CD4-positive, alpha-beta T cell treated with Interleukin-1 beta for 1 hour (primary cell): ENCODE measurements around the gene VWA7.

Experiments
- DNase-seq, 2 donors: peaks; one replicate each; pipeline ENCODE4 v3.0.0-alpha.2; 2020 to 2022

Gene VWA7

GRCh38 chr6:31778193-31778592 is 1.1 kb upstream of the VWA7 start:
- DNase-seq, result no peak

- no peak for DNase-seq
Observed at GRCh38 chr6:31777667-31778050, 531 bp upstream of the VWA7 start.

- DNase-seq, result no peak
Observed at GRCh38 chr6:31776485-31776988, 591 bp downstream of the VWA7 start.

- no peak for DNase-seq
Observed at GRCh38 chr6:31775633-31776484, 1.3 kb downstream of the VWA7 start.

- DNase-seq, result no peak
Observed at GRCh38 chr6:31775184-31775583, 1.9 kb downstream of the VWA7 start.

- no peak for DNase-seq
Observed at GRCh38 chr6:31771992-31772358, 5.2 kb downstream of the VWA7 start.

- DNase-seq, result no peak
Observed at GRCh38 chr6:31770860-31771259, 6.3 kb downstream of the VWA7 start.

- peak; percentile 83 to 84 for DNase-seq
Observed at GRCh38 chr6:31769684-31770371, 7.3 kb downstream of the VWA7 start.

- no peak for DNase-seq
Observed at GRCh38 chr6:31768363-31769257, 8.5 kb downstream of the VWA7 start.

- DNase-seq, result no peak
Observed at GRCh38 chr6:31767096-31767645, 10.0 kb downstream of the VWA7 start.

GRCh38 chr6:31765910-31766794 is 11.0 kb downstream of the VWA7 start:
- no peak for DNase-seq

- DNase-seq, result no peak
Observed at GRCh38 chr6:31765559-31765909, 11.6 kb downstream of the VWA7 start.

- no peak for DNase-seq
Observed at GRCh38 chr6:31764198-31764597, 12.9 kb downstream of the VWA7 start.

GRCh38 chr6:31763619-31763940 is 13.5 kb downstream of the VWA7 start:
- no peak for DNase-seq

GRCh38 chr6:31762878-31763618 is 14.1 kb downstream of the VWA7 start:
- DNase-seq, result no peak

GRCh38 chr6:31762356-31762755 is 14.8 kb downstream of the VWA7 start, which contains the start of gene SAPCD1:
Gene SAPCD1 (plus strand): TSS chr6:31762656. CDS start chr6:31763055, 399 bp downstream.
- DNase-seq, result no peak

GRCh38 chr6:31761343-31761742 is 15.8 kb downstream of the VWA7 start:
- no peak for DNase-seq

GRCh38 chr6:31760790-31761189 is 16.3 kb downstream of the VWA7 start:
- no peak for DNase-seq

GRCh38 chr6:31758281-31758680 is 18.8 kb downstream of the VWA7 start:
- no peak for DNase-seq

GRCh38 chr6:31752739-31753319 is 24.3 kb downstream of the VWA7 start:
- DNase-seq, result no peak
